Panc1 (cell line): Measurements from ENCODE around the gene CCND3.

Source experiments
- CTCF ChIP-seq: fragments of 450-650 bp; IDR thresholded peaks from 2 replicates; pipeline ENCODE4 v1.5.1; 2017; ENCODE audit warnings: mild to moderate bottlenecking
- POLR2AphosphoS5 ChIP-seq: IDR thresholded peaks from 2 replicates; pipeline ENCODE4 v1.6.1; 2012; ENCODE audit warnings: mild to moderate bottlenecking, low read depth, low read length, moderate library complexity
- REST ChIP-seq, 2 experiments: IDR thresholded peaks; 2 replicates each; pipeline ENCODE4 v1.6.1; 2011 to 2012; ENCODE audit warnings: low read depth in 2 of 2, control low read depth in 1 of 2, low read length in 1 of 2, mild to moderate bottlenecking in 1 of 2, moderate library complexity in 1 of 2; ENCODE audit not compliant: insufficient read depth in 1 of 2
- SIN3A ChIP-seq: IDR thresholded peaks from 2 replicates; pipeline ENCODE4 v1.6.1; 2012; ENCODE audit warnings: low read depth, mild to moderate bottlenecking, low read length, moderate library complexity, borderline replicate concordance; ENCODE audit not compliant: insufficient read depth
- TCF7L2 ChIP-seq: IDR thresholded peaks from 2 replicates; pipeline ENCODE4 v1.6.1; 2011; ENCODE audit warnings: mild to moderate bottlenecking, low read depth, low read length, inconsistent platforms

- TF ChIP-seq CTCF, result no peak
- TF ChIP-seq REST (IDR thresholded peaks at IDR 0.05; ENCODE audit: insufficient read depth in 1 of 2, low read depth in 2 of 2, low read length in 1 of 2), result no peak
- TF ChIP-seq POLR2AphosphoS5, result no peak
- no peak for TF ChIP-seq SIN3A
- no peak for TF ChIP-seq TCF7L2
Measured at GRCh38 chr6:41894366-41895299, 47.0 kb downstream of the CCND3 start.
